ACC112 (cell line): ENCODE data around the gene STIM2.

Experiments used
- H2AFZ ChIP-seq: fragments of 200-600 bp; sonication (generic); one replicate; pipeline ENCODE4 v1.6.0; 2017; ENCODE audit warnings: antibody characterized with exemption, low read length; ENCODE audit not compliant: unreplicated experiment
- H3K27ac ChIP-seq: fragments of 200-600 bp; sonication (generic); 2 replicates; pipeline ENCODE4 v1.5.1; 2014; ENCODE audit warnings: low read depth, mild to moderate bottlenecking, antibody characterized with exemption, low read length, moderate library complexity
- H3K27me3 ChIP-seq: fragments of 200-600 bp; sonication (generic); 2 replicates; pipeline ENCODE4 v1.6.1; 2014; ENCODE audit warnings: mild to moderate bottlenecking, antibody characterized with exemption, low read length, moderate library complexity, mixed read lengths; ENCODE audit not compliant: insufficient read depth
- H3K36me3 ChIP-seq: fragments of 200-600 bp; sonication (generic); 2 replicates; pipeline ENCODE4 v1.6.1; 2016; ENCODE audit warnings: mild to moderate bottlenecking, antibody characterized with exemption, low read length, moderate library complexity, mixed read lengths; ENCODE audit not compliant: insufficient read depth
- H3K4me1 ChIP-seq: fragments of 200-600 bp; sonication (generic); one replicate; pipeline ENCODE4 v1.6.1; 2016; ENCODE audit warnings: low read length, mixed read lengths; ENCODE audit not compliant: insufficient read depth, unreplicated experiment, control insufficient read depth
- H3K4me3 ChIP-seq: fragments of 200-600 bp; sonication (generic); 2 replicates; pipeline ENCODE4 v1.5.1; 2014; ENCODE audit warnings: mild to moderate bottlenecking, low read depth, low read length
- H3K79me2 ChIP-seq: fragments of 200-600 bp; sonication (generic); one replicate; pipeline ENCODE4 v1.6.0; 2016; ENCODE audit warnings: low read length; ENCODE audit not compliant: control insufficient read depth, unreplicated experiment, insufficient read depth

Gene STIM2

DNA sequence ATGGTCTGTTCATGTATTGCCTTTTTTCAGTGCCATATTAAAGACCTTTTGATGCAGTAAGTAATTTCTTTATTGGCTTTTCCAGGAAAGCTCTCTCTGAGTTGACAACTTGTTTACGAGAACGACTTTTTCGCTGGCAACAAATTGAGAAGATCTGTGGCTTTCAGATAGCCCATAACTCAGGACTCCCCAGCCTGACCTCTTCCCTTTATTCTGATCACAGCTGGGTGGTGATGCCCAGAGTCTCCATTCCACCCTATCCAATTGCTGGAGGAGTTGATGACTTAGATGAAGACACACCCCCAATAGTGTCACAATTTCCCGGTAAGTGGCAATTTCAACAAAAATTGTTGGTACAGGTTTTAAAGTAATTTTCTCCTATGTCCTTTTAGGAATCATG is 148.0 kb downstream of the STIM2 start:
- Histone ChIP-seq H2AFZ (no peak overlapping the region), H3K4me1 (peaks cover 53% of the 10 kb centered on the region), H3K27me3 (no peaks in the 10 kb centered on the region), H3K36me3 (no peaks in the 10 kb centered on the region), H3K79me2 (no peaks in the 10 kb centered on the region), H3K27ac (no peak overlapping the region), H3K4me3 (no peak overlapping the region)

GRCh38 chr4:27009539-27009938 is 148.9 kb downstream of the STIM2 start:
- H2AFZ ChIP-seq: peak overlapping the region; percentile 74
- peak overlapping the region; percentile 52 for H3K27ac ChIP-seq
- H3K4me1 ChIP-seq: peaks cover 49% of the 10 kb centered on the region
- no peaks in the 10 kb centered on the region for H3K79me2 ChIP-seq
- H3K27me3 ChIP-seq: no peaks in the 10 kb centered on the region
- no peaks in the 10 kb centered on the region for H3K36me3 ChIP-seq
- H3K4me3 ChIP-seq: peak overlapping the region; percentile 13; the same call in 1 of the 2 replicates

- Histone ChIP-seq H3K4me3 (no peak overlapping the region), H3K27ac (no peak overlapping the region), H2AFZ (no peak overlapping the region), H3K36me3 (no peaks in the 10 kb centered on the region), H3K4me1 (peaks cover 40% of the 10 kb centered on the region), H3K27me3 (no peaks in the 10 kb centered on the region), H3K79me2 (no peaks in the 10 kb centered on the region)
These were observed 149.8 kb downstream of the STIM2 start for GRCh38 chr4:27010334-27010940.

- Histone ChIP-seq H3K4me3 (no peak overlapping the region), H3K36me3 (no peaks in the 10 kb centered on the region), H3K27ac (no peak overlapping the region), H3K79me2 (no peaks in the 10 kb centered on the region), H3K27me3 (no peaks in the 10 kb centered on the region), H3K4me1 (peaks cover 32% of the 10 kb centered on the region), H2AFZ (no peak overlapping the region)
These were observed 150.8 kb downstream of the STIM2 start for GRCh38 chr4:27011401-27011800.

DNA sequence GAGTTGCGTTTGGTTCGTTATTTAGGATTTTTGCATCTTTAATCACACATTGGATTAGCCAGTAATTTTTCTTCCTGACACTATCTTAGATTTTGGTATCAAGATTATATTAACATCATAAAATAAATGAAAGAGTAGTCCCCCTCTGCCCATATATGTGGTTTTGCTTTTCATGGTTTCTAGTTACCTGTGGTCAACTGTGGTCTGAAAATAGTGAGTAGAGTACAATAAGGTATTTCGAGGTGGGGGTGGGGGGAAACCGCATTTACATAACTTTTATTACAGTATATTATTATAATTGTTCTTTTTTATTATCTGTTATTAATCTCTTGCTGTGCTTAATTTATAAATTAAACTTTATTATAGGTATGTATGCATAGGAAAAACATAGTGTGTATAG is 152.4 kb downstream of the STIM2 start:
- H3K36me3 ChIP-seq: no peaks in the 10 kb centered on the region

DNA sequence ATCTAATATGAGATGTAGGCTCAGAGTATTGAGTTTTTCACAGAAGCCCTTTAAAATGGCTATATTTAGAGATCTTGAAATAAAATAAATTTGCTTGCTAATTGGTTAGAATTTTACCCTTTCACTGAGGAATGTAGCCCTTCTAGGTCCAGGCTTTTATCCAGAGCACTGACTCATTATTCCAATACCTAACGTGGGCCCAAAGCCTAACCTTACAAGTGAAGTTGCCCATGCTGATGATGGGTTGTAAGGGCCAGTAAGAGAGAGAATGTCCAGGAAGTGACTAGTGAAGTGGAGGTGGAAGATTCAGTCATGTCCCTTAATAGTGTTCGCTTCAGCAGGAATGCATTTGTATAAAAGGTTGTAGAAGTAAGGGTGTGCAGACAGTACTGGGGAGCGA is 155.9 kb downstream of the STIM2 start:
- Histone ChIP-seq H3K27ac (no peak overlapping the region), H3K4me3 (no peak overlapping the region), H3K36me3 (no peaks in the 10 kb centered on the region), H2AFZ (no peak overlapping the region), H3K4me1 (no peaks in the 10 kb centered on the region), H3K79me2 (no peaks in the 10 kb centered on the region), H3K27me3 (no peaks in the 10 kb centered on the region)

More for the DNA sequence above, 152.4 kb downstream of the STIM2 start:
- Histone ChIP-seq H3K4me3 (no peak overlapping the region), H3K79me2 (no peaks in the 10 kb centered on the region), H3K27ac (no peak overlapping the region), H2AFZ (no peak overlapping the region), H3K4me1 (peaks cover 18% of the 10 kb centered on the region), H3K27me3 (no peaks in the 10 kb centered on the region)

GRCh38 chr4:27017623-27018022 is 157.0 kb downstream of the STIM2 start:
- no peaks in the 10 kb centered on the region for H3K4me1 ChIP-seq
- no peaks in the 10 kb centered on the region for H3K27me3 ChIP-seq
- no peak overlapping the region for H3K27ac ChIP-seq
- no peak overlapping the region for H2AFZ ChIP-seq
- H3K36me3 ChIP-seq: no peaks in the 10 kb centered on the region
- H3K79me2 ChIP-seq: no peaks in the 10 kb centered on the region
- no peak overlapping the region for H3K4me3 ChIP-seq

DNA sequence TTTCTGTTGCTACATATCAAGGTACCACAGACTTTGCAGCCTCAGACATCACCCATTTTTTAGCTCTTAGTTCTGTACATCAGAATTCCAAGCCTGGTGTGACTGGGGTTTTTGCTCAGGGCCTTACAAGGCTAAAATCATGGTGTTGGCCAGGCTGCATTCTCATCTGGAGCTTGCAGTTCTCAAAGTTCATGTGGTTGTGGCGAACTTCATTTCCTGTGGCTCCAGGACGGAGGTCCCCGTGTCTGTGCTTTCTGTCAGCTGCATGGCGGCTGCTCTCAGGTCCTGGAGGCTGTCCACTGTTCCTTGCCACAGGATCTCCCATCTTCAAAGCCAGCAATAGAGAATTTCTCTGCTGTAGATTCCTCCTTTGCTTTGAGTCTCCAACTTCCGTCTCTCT is 157.4 kb downstream of the STIM2 start:
- no peaks in the 10 kb centered on the region for H3K4me1 ChIP-seq
- H3K4me3 ChIP-seq: no peak overlapping the region
- H3K27ac ChIP-seq: no peak overlapping the region
- H3K36me3 ChIP-seq: 0 out of 2 replicates have a peak, but pooled peaks cover 3% of the 10 kb centered on the region
- no peaks in the 10 kb centered on the region for H3K27me3 ChIP-seq
- H3K79me2 ChIP-seq: no peaks in the 10 kb centered on the region
- H2AFZ ChIP-seq: no peak overlapping the region

- Histone ChIP-seq H3K27me3 (no peaks in the 10 kb centered on the region), H3K27ac (no peak overlapping the region), H3K36me3 (0 out of 2 replicates have a peak, but pooled peaks cover 5% of the 10 kb centered on the region), H2AFZ (no peak overlapping the region), H3K4me1 (no peaks in the 10 kb centered on the region), H3K4me3 (no peak overlapping the region), H3K79me2 (no peaks in the 10 kb centered on the region)
These were observed 158.3 kb downstream of the STIM2 start for GRCh38 chr4:27018910-27019309.

DNA sequence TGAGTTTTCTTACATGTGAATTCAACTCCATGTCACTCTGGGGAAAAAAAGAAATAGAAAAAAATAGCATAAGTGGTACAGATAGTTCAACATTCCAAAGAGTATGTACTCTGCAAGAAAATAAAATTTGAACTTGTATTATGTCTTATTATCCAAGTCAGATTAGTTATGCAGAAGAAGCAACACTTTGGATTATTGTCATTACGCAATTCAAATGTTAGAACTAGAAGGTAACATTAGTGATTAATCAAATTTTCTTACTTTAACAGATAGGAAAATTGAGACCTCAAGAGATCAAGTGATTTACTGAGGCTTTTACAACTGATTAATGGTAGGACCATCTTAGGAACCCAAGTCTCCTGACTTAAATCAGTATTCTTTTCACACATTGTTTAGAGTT is 159.1 kb downstream of the STIM2 start:
- Histone ChIP-seq H2AFZ (no peak overlapping the region), H3K4me1 (no peaks in the 10 kb centered on the region), H3K27ac (no peak overlapping the region), H3K79me2 (no peaks in the 10 kb centered on the region), H3K4me3 (no peak overlapping the region), H3K27me3 (no peaks in the 10 kb centered on the region), H3K36me3 (0 out of 2 replicates have a peak, but pooled peaks cover 5% of the 10 kb centered on the region)

- no peaks in the 10 kb centered on the region for H3K4me1 ChIP-seq
- H3K36me3 ChIP-seq: 0 out of 2 replicates have a peak, but pooled peaks cover 5% of the 10 kb centered on the region
- H3K79me2 ChIP-seq: no peaks in the 10 kb centered on the region
- H3K27ac ChIP-seq: no peak overlapping the region
- no peak overlapping the region for H2AFZ ChIP-seq
- no peak overlapping the region for H3K4me3 ChIP-seq
- no peaks in the 10 kb centered on the region for H3K27me3 ChIP-seq
These were observed 159.6 kb downstream of the STIM2 start for GRCh38 chr4:27020203-27020602.
